C4-2B (cell line): ENCODE data around the gene ANKS4B.
A peak's percentile ranks its signal among the peaks of the same experiment; 100 is the strongest.

Experiments used
- H3K27ac ChIP-seq: fragments of 450-650 bp; 2 replicates; pipeline ENCODE4 v1.5.1; 2017
- ZFX ChIP-seq: fragments of 450-650 bp; IDR thresholded peaks from 2 replicates; pipeline ENCODE4 v1.6.1; 2017
- TF ChIP-seq, protein P1 (sequence below): fragments of 450-650 bp; conservative IDR thresholded peaks from 2 replicates; pipeline ENCODE4 v1.5.1; 2017; ENCODE audit warnings: mild to moderate bottlenecking

Gene ANKS4B

DNA sequence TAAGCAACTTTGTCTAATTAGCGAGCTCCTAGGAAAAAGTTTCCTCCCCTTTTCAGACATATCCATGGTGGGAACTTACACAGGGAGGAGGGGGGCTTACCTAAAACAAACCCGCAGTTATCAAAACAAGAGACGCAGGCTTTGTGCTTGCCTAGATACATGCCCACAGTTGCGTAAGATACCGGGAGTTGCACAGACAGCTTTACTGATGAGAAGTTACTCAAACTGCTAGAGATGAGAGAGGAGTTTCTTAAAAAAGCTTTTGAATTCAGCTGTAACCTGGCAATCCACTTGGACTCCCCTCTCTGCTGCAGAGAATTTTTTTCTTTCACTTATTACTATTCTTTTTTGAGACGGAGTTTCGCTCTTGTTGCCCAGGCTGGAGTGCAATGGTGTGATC lies 15.3 kb upstream of the ANKS4B start:
- TF ChIP-seq ZFX: no peak
- TF ChIP-seq, protein P1, sequence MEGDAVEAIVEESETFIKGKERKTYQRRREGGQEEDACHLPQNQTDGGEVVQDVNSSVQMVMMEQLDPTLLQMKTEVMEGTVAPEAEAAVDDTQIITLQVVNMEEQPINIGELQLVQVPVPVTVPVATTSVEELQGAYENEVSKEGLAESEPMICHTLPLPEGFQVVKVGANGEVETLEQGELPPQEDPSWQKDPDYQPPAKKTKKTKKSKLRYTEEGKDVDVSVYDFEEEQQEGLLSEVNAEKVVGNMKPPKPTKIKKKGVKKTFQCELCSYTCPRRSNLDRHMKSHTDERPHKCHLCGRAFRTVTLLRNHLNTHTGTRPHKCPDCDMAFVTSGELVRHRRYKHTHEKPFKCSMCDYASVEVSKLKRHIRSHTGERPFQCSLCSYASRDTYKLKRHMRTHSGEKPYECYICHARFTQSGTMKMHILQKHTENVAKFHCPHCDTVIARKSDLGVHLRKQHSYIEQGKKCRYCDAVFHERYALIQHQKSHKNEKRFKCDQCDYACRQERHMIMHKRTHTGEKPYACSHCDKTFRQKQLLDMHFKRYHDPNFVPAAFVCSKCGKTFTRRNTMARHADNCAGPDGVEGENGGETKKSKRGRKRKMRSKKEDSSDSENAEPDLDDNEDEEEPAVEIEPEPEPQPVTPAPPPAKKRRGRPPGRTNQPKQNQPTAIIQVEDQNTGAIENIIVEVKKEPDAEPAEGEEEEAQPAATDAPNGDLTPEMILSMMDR: no peak
- no peak overlapping the region for H3K27ac ChIP-seq

DNA sequence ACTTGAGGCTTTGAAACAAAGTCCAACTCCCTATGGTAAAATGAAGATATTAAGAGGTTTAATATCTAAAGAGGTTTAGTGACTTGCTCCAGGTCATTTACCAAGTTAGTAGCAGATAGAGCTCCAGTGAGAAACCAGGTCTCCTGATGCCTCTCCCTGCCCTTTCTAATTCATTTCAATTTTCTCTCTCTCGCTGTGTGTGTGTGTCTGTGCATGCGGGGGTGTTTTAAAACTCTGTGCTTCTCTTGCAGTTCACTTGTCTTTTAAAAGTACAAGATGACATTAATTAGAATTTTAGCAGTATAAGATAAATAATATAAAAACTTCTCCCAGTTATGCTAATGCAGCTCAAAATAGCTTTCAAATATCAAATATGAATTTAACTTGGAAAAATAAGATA lies 13.9 kb upstream of the ANKS4B start:
- TF ChIP-seq ZFX: no peak
- TF ChIP-seq, protein P1: no peak
- H3K27ac ChIP-seq: no peak overlapping the region

DNA sequence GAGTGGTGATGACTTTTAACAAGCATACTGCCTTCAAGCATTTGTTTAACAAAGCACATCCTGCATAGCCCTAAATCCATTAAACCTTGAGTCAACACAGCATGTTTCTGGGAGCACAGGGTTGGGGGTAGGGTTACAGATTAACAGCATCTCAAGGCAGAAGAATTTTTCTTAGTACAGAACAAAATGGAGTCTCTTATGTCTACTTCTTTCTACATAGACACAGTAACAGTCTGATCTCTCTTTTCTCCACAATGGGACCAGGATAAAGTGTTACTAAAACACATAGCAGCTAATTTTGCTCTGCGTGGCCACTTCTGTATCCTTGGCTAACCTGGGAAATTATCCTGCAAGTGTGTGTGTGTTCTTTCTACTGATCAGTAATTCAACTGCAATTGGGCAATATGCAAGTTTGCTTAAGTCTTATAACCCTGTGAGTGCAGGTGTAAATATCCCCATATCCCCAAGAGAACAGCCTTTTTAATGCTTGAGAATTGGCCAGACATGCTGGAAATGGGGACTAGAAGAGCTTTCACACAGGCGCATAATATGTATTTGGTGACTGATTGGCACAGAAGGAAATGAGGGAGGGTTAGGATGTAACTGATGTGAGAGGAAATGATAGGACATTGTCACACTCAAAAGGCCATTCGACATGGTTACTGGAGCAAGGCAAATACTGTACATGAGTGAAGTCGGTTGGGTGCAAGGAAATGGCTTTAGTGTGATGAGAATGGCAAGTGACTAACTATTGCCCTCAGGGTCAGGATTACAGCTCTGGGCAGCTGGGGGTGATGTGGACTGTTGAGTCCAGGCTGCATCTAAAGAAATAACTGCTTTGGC lies 10.8 kb upstream of the ANKS4B start:
- TF ChIP-seq, protein P1: no peak
- TF ChIP-seq ZFX: no peak
- peak overlapping the region; percentile 31 for H3K27ac ChIP-seq

DNA sequence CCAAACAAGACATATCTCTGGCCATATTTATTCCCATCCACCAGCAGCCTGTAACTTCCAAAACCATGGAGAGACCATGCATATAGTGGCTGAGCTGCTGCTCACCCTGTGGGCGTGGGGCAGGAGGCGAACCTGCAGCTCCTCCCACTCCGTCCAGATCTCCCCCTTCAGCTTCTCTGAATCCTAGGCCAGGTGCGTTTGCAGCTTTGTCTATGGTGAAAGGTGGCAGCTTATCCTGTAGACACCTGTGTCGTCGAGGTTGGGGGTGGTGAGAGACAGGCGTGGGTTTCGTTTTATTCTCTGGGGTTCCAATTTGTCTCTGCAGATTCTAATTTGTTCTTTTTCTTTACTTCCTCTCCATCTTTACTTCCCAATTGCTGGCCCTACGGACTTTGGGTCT lies 9.7 kb upstream of the ANKS4B start:
- H3K27ac ChIP-seq: no peak overlapping the region
- TF ChIP-seq, protein P1: no peak
- TF ChIP-seq ZFX: no peak

DNA sequence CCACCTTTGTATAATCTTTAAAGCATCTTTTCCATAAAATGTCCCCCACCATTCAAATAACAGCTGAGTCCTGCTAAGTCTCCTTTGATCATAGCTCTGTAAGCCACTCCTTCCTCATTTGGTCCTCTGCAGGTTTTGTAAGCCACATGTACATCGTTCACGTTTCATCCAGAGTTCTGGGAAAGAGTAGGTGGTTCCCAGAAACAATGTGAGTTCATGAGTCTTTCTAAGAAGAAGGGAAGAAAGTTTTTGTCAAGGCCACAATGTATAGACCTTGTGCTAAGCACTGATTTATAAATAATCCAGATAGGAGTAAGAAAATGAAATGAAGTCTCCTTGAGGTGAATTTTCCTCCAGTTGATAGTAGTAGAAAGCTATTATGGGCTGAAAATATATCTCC lies 8.7 kb upstream of the ANKS4B start:
- TF ChIP-seq ZFX: no peak
- TF ChIP-seq, protein P1: no peak
- H3K27ac ChIP-seq: no peak overlapping the region

DNA sequence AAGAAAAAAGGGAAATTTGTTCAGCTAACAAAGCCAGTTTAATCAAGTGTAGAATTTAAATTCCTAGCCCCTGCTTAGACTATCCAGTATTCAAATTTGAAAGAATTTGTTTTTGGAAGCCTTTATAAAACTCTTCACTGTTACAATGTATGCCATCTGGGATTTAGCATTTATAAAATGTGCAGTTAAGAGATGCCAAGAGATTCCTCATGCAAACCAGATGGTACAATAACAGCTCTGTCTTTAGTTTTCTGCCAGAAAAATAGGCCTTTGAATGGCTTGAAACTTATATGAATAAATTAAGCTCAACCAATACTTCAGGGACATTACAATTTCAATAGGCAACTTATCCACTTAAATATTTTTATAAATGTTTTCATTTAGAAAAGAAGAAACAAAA lies 6.8 kb upstream of the ANKS4B start:
- no peak overlapping the region for H3K27ac ChIP-seq
- no peak for TF ChIP-seq ZFX
- TF ChIP-seq, protein P1: no peak

DNA sequence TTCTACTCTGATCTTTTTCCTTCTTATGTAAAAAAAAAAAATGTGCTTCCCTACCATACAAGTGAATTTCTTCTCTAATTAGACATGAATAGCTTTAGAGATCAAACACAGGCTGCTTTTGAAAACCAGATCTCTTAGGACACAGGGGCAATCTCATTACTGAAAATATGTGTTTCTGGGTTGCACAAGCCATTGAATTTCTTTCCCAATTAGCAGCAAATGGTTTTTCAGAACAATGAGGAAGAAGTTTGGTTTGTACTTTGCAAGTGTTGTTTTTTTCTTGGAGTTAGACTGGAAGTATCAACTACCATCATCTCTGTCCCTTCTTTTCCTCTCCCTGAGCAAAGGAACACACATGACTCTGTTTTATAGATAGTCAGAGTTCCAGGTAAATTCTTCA lies 5.6 kb upstream of the ANKS4B start:
- H3K27ac ChIP-seq: no peak overlapping the region
- no peak for TF ChIP-seq ZFX
- TF ChIP-seq, protein P1: no peak
